GM13977 (cell line): ENCODE results near the gene PCDHA5.
"Not testable (repeated sequence)": the region's sequence is repeated elsewhere in the genome, so short reads cannot be mapped to it uniquely, and the experiment has no call there.

Experiments
- DNase-seq: peaks from one replicate; pipeline ENCODE4 v3.0.0; 2012; ENCODE audit warnings: low spot score
- CTCF ChIP-seq: IDR thresholded peaks from 2 replicates; pipeline ENCODE4 v1.5.1; 2012; ENCODE audit warnings: mild to moderate bottlenecking, control low read depth; ENCODE audit not compliant: insufficient read depth; ENCODE audit errors: extremely low read depth, missing control alignments
- in situ Hi-C: fragments of 300-500 bp; cut with MboI; formaldehyde crosslinking; loops from one replicate; pipeline ENCODE4 v1.12.0; 2022; ENCODE audit warnings: low sequenced_read_pairs, low pct_unique_long_range_greater_than_20kb, mixed read lengths, inconsistent platforms; ENCODE audit not compliant: unreplicated experiment

Gene PCDHA5

GRCh38 chr5:140806834-140807775 lies 14.3 kb upstream of the PCDHA5 start, which contains the start of gene PCDHA4:
TSS of gene PCDHA4 (plus strand) at chr5:140807068.
- in situ Hi-C loops: no loop called here
- DNase-seq: no peak
- TF ChIP-seq CTCF: peak; percentile 24

- in situ Hi-C loops: not testable (repeated sequence)
Observed at GRCh38 chr5:140808241-140808888, 13.0 kb upstream of the PCDHA5 start.

GRCh38 chr5:140808889-140809291 lies 12.5 kb upstream of the PCDHA5 start:
- TF ChIP-seq CTCF: no peak
- in situ Hi-C loops: no loop called here
- DNase-seq: no peak

More at GRCh38 chr5:140808241-140808888, 13.0 kb upstream of the PCDHA5 start:
- DNase-seq: not testable (repeated sequence)

GRCh38 chr5:140822281-140822629 lies 842 bp downstream of the PCDHA5 start:
- in situ Hi-C loops: no loop called here
- no peak for DNase-seq
- TF ChIP-seq CTCF: no peak

- DNase-seq, in situ Hi-C loops: not testable (repeated sequence)
Observed at GRCh38 chr5:140822969-140823368, 1.6 kb downstream of the PCDHA5 start.

GRCh38 chr5:140823475-140823874 lies 2.1 kb downstream of the PCDHA5 start:
- no peak for TF ChIP-seq CTCF
- no peak for DNase-seq
- in situ Hi-C loops: no loop called here

GRCh38 chr5:140827704-140828361 lies 6.4 kb downstream of the PCDHA5 start, which contains the start of gene PCDHA6:
TSS of gene PCDHA6 (plus strand) at chr5:140827960. CDS start at chr5:140828092, 132 bp downstream.
- in situ Hi-C loops: no loop called here
- no peak for TF ChIP-seq CTCF
- DNase-seq: no peak
